K562 (cell line): ENCODE results near the gene CCDC183. TPM values are rescaled to one million over a fixed set of nuclear protein-coding genes. Genes with fewer than 3 reads are reported as not detected.

Source experiments
- CHD7 ChIP-seq: fragments of 200-600 bp; sonication (generic); IDR thresholded peaks from one replicate; pipeline ENCODE4 v1.6.1; 2012; ENCODE audit warnings: mild to moderate bottlenecking, low read depth, low read length, inconsistent platforms
- COPS2 ChIP-seq: fragments of 450-650 bp; conservative IDR thresholded peaks from 2 replicates; pipeline ENCODE4 v1.6.1; 2016; ENCODE audit warnings: mild to moderate bottlenecking, moderate library complexity
- CREBBP ChIP-seq: IDR thresholded peaks from one replicate; pipeline ENCODE4 v1.6.1; 2012; ENCODE audit warnings: low read depth, mild to moderate bottlenecking, control low read depth, inconsistent platforms, low read length
- POLR3G ChIP-seq: IDR thresholded peaks from 2 replicates; pipeline ENCODE4 v1.6.1; 2011; ENCODE audit not compliant: insufficient read length, insufficient replicate concordance; ENCODE audit errors: extremely low read depth
- PYGO2 ChIP-seq: fragments of 450-650 bp; IDR thresholded peaks from 2 replicates; pipeline ENCODE4 v1.6.1; 2016; ENCODE audit warnings: mild to moderate bottlenecking, missing genetic modification characterization, moderate library complexity, missing compliant biosample characterization
- SIRT6 ChIP-seq: IDR thresholded peaks from one replicate; pipeline ENCODE4 v1.6.1; 2012; ENCODE audit warnings: low read depth, mild to moderate bottlenecking, control low read depth, inconsistent platforms, low read length, moderate library complexity
- SMAD2 ChIP-seq: fragments of 150-350 bp; IDR thresholded peaks from 2 replicates; pipeline ENCODE4 v1.6.1; 2014; ENCODE audit warnings: low read depth, mild to moderate bottlenecking, low read length
- TSC22D4 ChIP-seq: fragments of 450-650 bp; IDR thresholded peaks from 2 replicates; pipeline ENCODE4 v1.6.1; 2016; ENCODE audit warnings: missing genetic modification characterization, missing biosample characterization, control low read depth
- XRCC5 ChIP-seq: fragments of 200-400 bp; formaldehyde crosslinking; IDR thresholded peaks from 2 replicates; pipeline ENCODE4 v1.6.1; 2017; ENCODE audit warnings: low read depth, mild to moderate bottlenecking, low read length
- polyA plus RNA-seq, 8 experiments: library from polyadenylated mRNA; depleted of rRNA in 4 of 8; stranded (reverse) in 5 of 8; unstranded in 3 of 8; fragments of >200 nt; fragmentation: Nextera tagmentation in 2 of 8; fragmentation: Illumina TruSeq in 1 of 8; extraction: Ambion mirVana in 2 of 8; extraction: Trizol in 1 of 8; gene quantifications; 2 replicates each; pipeline versions ENCODE4 v1.2.1 to v1.2.3, GENCODE V29; 2011 to 2014; ENCODE audit warnings: inconsistent platforms in 1 of 8, missing spikeins in 1 of 8
- total RNA-seq, 7 experiments: library from RNA; depleted of rRNA in 6 of 7; stranded (reverse); fragments of >200 nt in 6 of 7; fragmentation: Illumina TruSeq in 2 of 7; extraction: Trizol in 2 of 7; gene quantifications; 2 replicates each; pipeline versions ENCODE4 v1.2.1 to v1.2.3, GENCODE V29; 2011 to 2021; ENCODE audit warnings: low replicate concordance in 1 of 7
- TF ChIP-seq, protein P1 (sequence below), 3 experiments: fragments of 200-800 bp in 1 of 3; fragments of 250-450 bp in 1 of 3; fragments of 450-650 bp in 1 of 3; sonication (Bioruptor Pico) in 1 of 3; sonication (Bioruptor generic) in 1 of 3; formaldehyde crosslinking in 1 of 3; IDR thresholded peaks; 2 replicates each; pipeline versions ENCODE4 v1.6.1 to v1.8.0; 2016 to 2022; ENCODE audit warnings: mild to moderate bottlenecking in 2 of 3, missing genetic modification characterization in 2 of 3, missing compliant biosample characterization in 1 of 3, moderate library complexity in 1 of 3

Gene CCDC183
- total and polyA plus RNA-seq, 9 of the 15 experiments (the other 6 are each of a cell fraction or from before 2014, with no cell fraction given), result 0.21 to 0.60 (median 0.29) TPM; not detected in 4

- TF ChIP-seq XRCC5, result no peak
- TF ChIP-seq CHD7, result peak; percentile 32
- TF ChIP-seq COPS2, result no peak
- TF ChIP-seq, protein P1, sequence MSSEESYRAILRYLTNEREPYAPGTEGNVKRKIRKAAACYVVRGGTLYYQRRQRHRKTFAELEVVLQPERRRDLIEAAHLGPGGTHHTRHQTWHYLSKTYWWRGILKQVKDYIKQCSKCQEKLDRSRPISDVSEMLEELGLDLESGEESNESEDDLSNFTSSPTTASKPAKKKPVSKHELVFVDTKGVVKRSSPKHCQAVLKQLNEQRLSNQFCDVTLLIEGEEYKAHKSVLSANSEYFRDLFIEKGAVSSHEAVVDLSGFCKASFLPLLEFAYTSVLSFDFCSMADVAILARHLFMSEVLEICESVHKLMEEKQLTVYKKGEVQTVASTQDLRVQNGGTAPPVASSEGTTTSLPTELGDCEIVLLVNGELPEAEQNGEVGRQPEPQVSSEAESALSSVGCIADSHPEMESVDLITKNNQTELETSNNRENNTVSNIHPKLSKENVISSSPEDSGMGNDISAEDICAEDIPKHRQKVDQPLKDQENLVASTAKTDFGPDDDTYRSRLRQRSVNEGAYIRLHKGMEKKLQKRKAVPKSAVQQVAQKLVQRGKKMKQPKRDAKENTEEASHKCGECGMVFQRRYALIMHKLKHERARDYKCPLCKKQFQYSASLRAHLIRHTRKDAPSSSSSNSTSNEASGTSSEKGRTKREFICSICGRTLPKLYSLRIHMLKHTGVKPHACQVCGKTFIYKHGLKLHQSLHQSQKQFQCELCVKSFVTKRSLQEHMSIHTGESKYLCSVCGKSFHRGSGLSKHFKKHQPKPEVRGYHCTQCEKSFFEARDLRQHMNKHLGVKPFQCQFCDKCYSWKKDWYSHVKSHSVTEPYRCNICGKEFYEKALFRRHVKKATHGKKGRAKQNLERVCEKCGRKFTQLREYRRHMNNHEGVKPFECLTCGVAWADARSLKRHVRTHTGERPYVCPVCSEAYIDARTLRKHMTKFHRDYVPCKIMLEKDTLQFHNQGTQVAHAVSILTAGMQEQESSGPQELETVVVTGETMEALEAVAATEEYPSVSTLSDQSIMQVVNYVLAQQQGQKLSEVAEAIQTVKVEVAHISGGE (CRISPR knock-in tag; IDR thresholded peaks at IDR 0.05), result peak in 1 of 3 experiments; percentile 23; a peak in 1 of 6 replicates
- no peak for TF ChIP-seq PYGO2 (tag)
- TF ChIP-seq SIRT6, result peak; percentile 17
- TF ChIP-seq TSC22D4 (tag), result no peak
- TF ChIP-seq POLR3G, result no peak
- no peak for TF ChIP-seq SMAD2
- TF ChIP-seq CREBBP, result no peak
Observed at GRCh38 chr9:136840877-136841645, 44.9 kb downstream of the CCDC183 start (continued).
